ENCODE measurements around the gene MTNR1A. TPM values are rescaled to one million over a fixed set of nuclear protein-coding genes. Genes with fewer than 3 reads are reported as not detected.
A peak's percentile ranks its signal among the peaks of the same experiment; 100 is the strongest.

MTNR1A gene
- total RNA-seq = not detected

GRCh38 chr4:186554914-186555827 is at the start of gene MTNR1A:
MTNR1A (minus strand) TSS chr4:186555567; CDS start chr4:186555365, 202 bp downstream.
- ATAC-seq = no peak
- no peaks in the 10 kb centered on the region for H3K36me3 Mint-ChIP-seq (ENCODE audit: insufficient read depth)
- no peaks in the 10 kb centered on the region for H3K9me3 Mint-ChIP-seq
- no peaks in the 10 kb centered on the region for H3K4me1 Mint-ChIP-seq (ENCODE audit: low read depth)
- H3K27me3 Mint-ChIP-seq (ENCODE audit: low read depth) = peaks cover 20% of the 10 kb centered on the region
- H3K4me3 Mint-ChIP-seq = no peak within 1 kb of the TSS
- no peak for DNase-seq

GRCh38 chr4:186604124-186604807 is 48.9 kb upstream of the MTNR1A start:
- ATAC-seq = no peak
- DNase-seq = no peak
- Mint-ChIP-seq H3K9me3 (no peaks in the 10 kb centered on the region), H3K27me3 (ENCODE audit: low read depth) (no peaks in the 10 kb centered on the region), H3K36me3 (ENCODE audit: insufficient read depth) (no peaks in the 10 kb centered on the region), H3K4me3 (no peak overlapping the region), H3K4me1 (ENCODE audit: low read depth) (no peaks in the 10 kb centered on the region)

- Mint-ChIP-seq H3K27me3 (ENCODE audit: low read depth) (no peaks in the 10 kb centered on the region), H3K4me3 (no peak overlapping the region), H3K9me3 (no peaks in the 10 kb centered on the region), H3K36me3 (ENCODE audit: insufficient read depth) (no peaks in the 10 kb centered on the region), H3K4me1 (ENCODE audit: low read depth) (no peaks in the 10 kb centered on the region)
- ATAC-seq = no peak
- no peak for DNase-seq
Observed at GRCh38 chr4:186602978-186603377, 47.6 kb upstream of the MTNR1A start.

- H3K27me3 Mint-ChIP-seq (ENCODE audit: low read depth) = no peaks in the 10 kb centered on the region
- H3K36me3 Mint-ChIP-seq (ENCODE audit: insufficient read depth) = no peaks in the 10 kb centered on the region
- H3K4me1 Mint-ChIP-seq (ENCODE audit: low read depth) = no peaks in the 10 kb centered on the region
- ATAC-seq (no peak), DNase-seq (no peak)
- no peak overlapping the region for H3K4me3 Mint-ChIP-seq
- no peaks in the 10 kb centered on the region for H3K9me3 Mint-ChIP-seq
Observed at GRCh38 chr4:186599483-186599882, 44.1 kb upstream of the MTNR1A start.

- no peak for ATAC-seq
- H3K27me3 Mint-ChIP-seq (ENCODE audit: low read depth) = no peaks in the 10 kb centered on the region
- no peak overlapping the region for H3K4me3 Mint-ChIP-seq
- H3K9me3 Mint-ChIP-seq = no peaks in the 10 kb centered on the region
- H3K36me3 Mint-ChIP-seq (ENCODE audit: insufficient read depth) = no peaks in the 10 kb centered on the region
- no peak for DNase-seq
- no peaks in the 10 kb centered on the region for H3K4me1 Mint-ChIP-seq (ENCODE audit: low read depth)
Observed at GRCh38 chr4:186598686-186599085, 43.3 kb upstream of the MTNR1A start.

- Mint-ChIP-seq H3K27me3 (ENCODE audit: low read depth) (no peaks in the 10 kb centered on the region), H3K36me3 (ENCODE audit: insufficient read depth) (no peaks in the 10 kb centered on the region), H3K4me3 (no peak overlapping the region), H3K4me1 (ENCODE audit: low read depth) (no peaks in the 10 kb centered on the region), H3K9me3 (no peaks in the 10 kb centered on the region)
- DNase-seq (no peak), ATAC-seq (no peak)
Observed at GRCh38 chr4:186596850-186597390, 41.6 kb upstream of the MTNR1A start.

GRCh38 chr4:186596346-186596745 is 41.0 kb upstream of the MTNR1A start:
- Mint-ChIP-seq H3K4me3 (no peak overlapping the region), H3K27me3 (ENCODE audit: low read depth) (no peaks in the 10 kb centered on the region), H3K36me3 (ENCODE audit: insufficient read depth) (no peaks in the 10 kb centered on the region), H3K4me1 (ENCODE audit: low read depth) (no peaks in the 10 kb centered on the region), H3K9me3 (no peaks in the 10 kb centered on the region)
- ATAC-seq = no peak
- DNase-seq = no peak

- H3K36me3 Mint-ChIP-seq (ENCODE audit: insufficient read depth) = no peaks in the 10 kb centered on the region
Observed at GRCh38 chr4:186593587-186593973, 38.2 kb upstream of the MTNR1A start.

GRCh38 chr4:186592966-186593586 is 37.7 kb upstream of the MTNR1A start:
- H3K4me1 Mint-ChIP-seq (ENCODE audit: low read depth) = no peaks in the 10 kb centered on the region
- DNase-seq = no peak
- no peaks in the 10 kb centered on the region for H3K27me3 Mint-ChIP-seq (ENCODE audit: low read depth)
- no peak for ATAC-seq
- H3K36me3 Mint-ChIP-seq (ENCODE audit: insufficient read depth) = no peaks in the 10 kb centered on the region
- no peak overlapping the region for H3K4me3 Mint-ChIP-seq
- no peaks in the 10 kb centered on the region for H3K9me3 Mint-ChIP-seq

More at GRCh38 chr4:186593587-186593973, 38.2 kb upstream of the MTNR1A start:
- H3K4me3 Mint-ChIP-seq = no peak overlapping the region
- H3K9me3 Mint-ChIP-seq = no peaks in the 10 kb centered on the region
- no peaks in the 10 kb centered on the region for H3K4me1 Mint-ChIP-seq (ENCODE audit: low read depth)
- H3K27me3 Mint-ChIP-seq (ENCODE audit: low read depth) = no peaks in the 10 kb centered on the region
- DNase-seq (no peak), ATAC-seq (no peak)

- Mint-ChIP-seq H3K4me1 (ENCODE audit: low read depth) (no peaks in the 10 kb centered on the region), H3K4me3 (no peak overlapping the region), H3K9me3 (no peaks in the 10 kb centered on the region), H3K27me3 (ENCODE audit: low read depth) (no peaks in the 10 kb centered on the region), H3K36me3 (ENCODE audit: insufficient read depth) (no peaks in the 10 kb centered on the region)
- DNase-seq = no peak
- no peak for ATAC-seq
Observed at GRCh38 chr4:186592445-186592844, 37.1 kb upstream of the MTNR1A start.

GRCh38 chr4:186591651-186592050 is 36.3 kb upstream of the MTNR1A start:
- no peak overlapping the region for H3K4me3 Mint-ChIP-seq
- DNase-seq (no peak), ATAC-seq (no peak)
- no peaks in the 10 kb centered on the region for H3K9me3 Mint-ChIP-seq
- no peaks in the 10 kb centered on the region for H3K4me1 Mint-ChIP-seq (ENCODE audit: low read depth)
- no peaks in the 10 kb centered on the region for H3K36me3 Mint-ChIP-seq (ENCODE audit: insufficient read depth)
- no peaks in the 10 kb centered on the region for H3K27me3 Mint-ChIP-seq (ENCODE audit: low read depth)

- H3K4me3 Mint-ChIP-seq = no peak overlapping the region
- ATAC-seq (no peak), DNase-seq (no peak)
- H3K36me3 Mint-ChIP-seq (ENCODE audit: insufficient read depth) = no peaks in the 10 kb centered on the region
- no peaks in the 10 kb centered on the region for H3K9me3 Mint-ChIP-seq
- H3K27me3 Mint-ChIP-seq (ENCODE audit: low read depth) = no peaks in the 10 kb centered on the region
- no peaks in the 10 kb centered on the region for H3K4me1 Mint-ChIP-seq (ENCODE audit: low read depth)
Observed at GRCh38 chr4:186588503-186588902, 33.1 kb upstream of the MTNR1A start.

GRCh38 chr4:186587416-186588018 is 32.1 kb upstream of the MTNR1A start:
- no peaks in the 10 kb centered on the region for H3K36me3 Mint-ChIP-seq (ENCODE audit: insufficient read depth)
- no peaks in the 10 kb centered on the region for H3K4me1 Mint-ChIP-seq (ENCODE audit: low read depth)
- H3K9me3 Mint-ChIP-seq = no peaks in the 10 kb centered on the region
- peak; percentile 45 for DNase-seq
- no peak overlapping the region for H3K4me3 Mint-ChIP-seq
- H3K27me3 Mint-ChIP-seq (ENCODE audit: low read depth) = no peaks in the 10 kb centered on the region
- no peak for ATAC-seq

- no peak for ATAC-seq
- no peak overlapping the region for H3K4me3 Mint-ChIP-seq
Observed at GRCh38 chr4:186586205-186586604, 30.8 kb upstream of the MTNR1A start.

More at GRCh38 chr4:186586205-186586604, 30.8 kb upstream of the MTNR1A start:
- Mint-ChIP-seq H3K9me3 (no peaks in the 10 kb centered on the region), H3K4me1 (ENCODE audit: low read depth) (no peaks in the 10 kb centered on the region), H3K36me3 (ENCODE audit: insufficient read depth) (no peaks in the 10 kb centered on the region), H3K27me3 (ENCODE audit: low read depth) (no peaks in the 10 kb centered on the region)
- no peak for DNase-seq

All from activated T-cell treated with anti-CD3 and anti-CD28 coated beads, Interleukin-2, amount 50 U/mL, for 4 hours (primary cell).